SIG-M5 treated with dmso at 0.1 percent for 504 hours (cell line): ENCODE data around the gene TRIM66.
A peak's percentile ranks its signal among the peaks of the same experiment; 100 is the strongest.

Experiments used
- DNase-seq: peaks from one replicate; lab custom pipeline; 2025; ENCODE audit not compliant: unreplicated experiment; lab: John Stamatoyannopoulos, UW

The TRIM66 gene

GRCh38 chr11:8715501-8715900 is 33.0 kb upstream of the TRIM66 start:
- peak; percentile 4 for DNase-seq

- DNase-seq: no peak
Measured at GRCh38 chr11:8714622-8715225, 32.3 kb upstream of the TRIM66 start.

- no peak for DNase-seq
Measured at GRCh38 chr11:8713760-8714454, 31.4 kb upstream of the TRIM66 start.

GRCh38 chr11:8712506-8712905 is 30.0 kb upstream of the TRIM66 start:
- DNase-seq: no peak

- DNase-seq: peak; percentile 8
Measured at GRCh38 chr11:8711895-8712442, 29.5 kb upstream of the TRIM66 start.

GRCh38 chr11:8709777-8710176 is 27.3 kb upstream of the TRIM66 start:
- DNase-seq: no peak

- DNase-seq: no peak
Measured at GRCh38 chr11:8709002-8709672, 26.7 kb upstream of the TRIM66 start.

- DNase-seq: no peak
Measured at GRCh38 chr11:8707541-8708191, 25.2 kb upstream of the TRIM66 start.

- DNase-seq: no peak
Measured at GRCh38 chr11:8706673-8707432, 24.4 kb upstream of the TRIM66 start.

GRCh38 chr11:8705146-8705545 is 22.7 kb upstream of the TRIM66 start:
- peak; percentile 64 for DNase-seq

GRCh38 chr11:8704136-8704535 is 21.7 kb upstream of the TRIM66 start:
- no peak for DNase-seq

GRCh38 chr11:8702598-8702915 is 20.1 kb upstream of the TRIM66 start:
- DNase-seq: no peak

GRCh38 chr11:8701891-8702597 is 19.6 kb upstream of the TRIM66 start:
- DNase-seq: no peak

GRCh38 chr11:8699903-8700302 is 17.4 kb upstream of the TRIM66 start:
- no peak for DNase-seq

GRCh38 chr11:8698917-8699441 is 16.5 kb upstream of the TRIM66 start:
- no peak for DNase-seq

GRCh38 chr11:8698379-8698851 is 15.9 kb upstream of the TRIM66 start:
- no peak for DNase-seq

GRCh38 chr11:8697054-8697453 is 14.6 kb upstream of the TRIM66 start:
- peak; percentile 39 for DNase-seq

GRCh38 chr11:8694137-8694536 is 11.7 kb upstream of the TRIM66 start:
- DNase-seq: no peak

GRCh38 chr11:8693555-8693954 is 11.1 kb upstream of the TRIM66 start:
- no peak for DNase-seq

GRCh38 chr11:8693010-8693551 is 10.6 kb upstream of the TRIM66 start:
- no peak for DNase-seq
